GM19351 (cell line): ENCODE measurements around the gene SCAMP5.

Experiments
- ATAC-seq: cut with Tn5 transposase; IDR thresholded peaks from one replicate; pipeline ENCODE4 v1.9.1; 2021; ENCODE audit warnings: mild to moderate bottlenecking, moderate library complexity; ENCODE audit not compliant: unreplicated experiment

SCAMP5 gene

DNA sequence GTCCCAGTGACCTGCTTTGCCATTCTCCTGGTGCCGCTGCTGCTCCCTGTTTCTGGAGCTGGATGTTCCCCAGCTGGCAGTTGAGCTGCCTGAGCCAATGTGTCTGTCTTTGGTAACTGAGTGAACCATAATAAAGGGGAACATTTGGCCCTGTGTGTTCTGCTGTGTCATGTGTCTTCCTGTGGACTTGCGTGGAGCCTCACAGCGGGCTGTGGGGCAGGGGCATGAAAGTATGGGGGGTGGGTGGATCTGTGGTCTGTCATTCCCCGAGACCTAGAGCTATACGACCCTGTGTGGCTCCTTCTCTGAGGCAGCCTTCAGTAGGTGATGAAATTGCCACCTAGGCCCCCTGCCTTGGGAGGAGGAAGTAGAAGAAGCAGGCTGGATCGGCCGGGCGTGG, 26.0 kb downstream of the SCAMP5 start:
- no peak for ATAC-seq

DNA sequence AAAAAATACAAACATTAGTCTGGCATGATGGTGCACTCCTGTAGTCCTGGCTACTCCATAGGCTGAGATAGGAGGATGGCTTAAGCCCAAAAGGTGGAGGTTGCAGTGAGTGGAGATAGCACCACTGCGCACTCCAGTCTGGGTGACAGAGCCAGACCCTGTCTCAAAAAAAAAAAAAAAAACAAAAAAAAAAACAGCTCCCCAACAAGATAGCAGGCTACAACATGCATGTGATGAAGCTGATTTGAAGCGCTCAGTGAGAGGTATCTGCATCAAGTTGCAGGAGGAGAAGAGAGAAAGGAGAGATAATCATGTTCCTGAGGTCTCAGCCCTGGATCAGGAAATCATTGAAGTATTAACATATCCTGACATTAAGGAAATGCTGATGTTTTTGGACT, 27.4 kb downstream of the SCAMP5 start:
- no peak for ATAC-seq

DNA sequence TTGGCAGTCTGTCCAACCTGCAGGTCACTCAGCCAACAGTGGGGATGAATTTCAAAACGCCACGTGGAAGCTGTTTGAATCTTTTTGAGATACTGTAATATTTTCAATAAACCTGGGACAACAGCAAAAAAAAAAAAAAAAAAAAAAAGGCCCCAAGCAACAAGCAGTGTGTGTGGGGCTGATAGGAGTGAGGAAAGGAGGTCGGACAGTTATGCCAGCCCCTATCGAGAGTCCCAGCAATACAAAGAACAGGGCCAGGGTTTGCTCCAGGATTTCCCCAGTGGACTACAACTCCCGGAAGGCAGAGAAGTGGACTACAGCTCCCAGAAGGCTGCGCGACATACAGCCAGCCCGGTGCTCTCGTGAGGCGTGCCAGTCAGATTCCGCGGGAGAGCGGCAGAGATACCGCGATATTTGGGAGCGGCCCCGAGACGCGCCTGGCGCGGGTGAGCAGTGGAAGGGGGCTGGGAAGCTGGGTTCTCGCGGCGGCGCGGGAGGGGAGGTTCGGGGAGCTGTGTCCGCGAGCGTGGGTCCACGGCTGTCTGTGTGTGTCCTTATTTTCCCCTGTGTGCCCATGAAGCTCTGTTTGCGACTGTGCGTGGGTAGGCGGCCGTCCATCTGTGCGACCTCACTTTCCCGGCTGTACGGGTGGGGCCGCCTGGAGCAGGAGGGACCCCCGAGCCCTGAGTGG, 28.0 kb downstream of the SCAMP5 start, which contains the start of gene PPCDC:
TSS of gene PPCDC (plus strand) at position 410 of the 691 bp plus-strand sequence. CDS start 4,729 bp downstream, outside the sequence.
- peak; percentile 97 for ATAC-seq

DNA sequence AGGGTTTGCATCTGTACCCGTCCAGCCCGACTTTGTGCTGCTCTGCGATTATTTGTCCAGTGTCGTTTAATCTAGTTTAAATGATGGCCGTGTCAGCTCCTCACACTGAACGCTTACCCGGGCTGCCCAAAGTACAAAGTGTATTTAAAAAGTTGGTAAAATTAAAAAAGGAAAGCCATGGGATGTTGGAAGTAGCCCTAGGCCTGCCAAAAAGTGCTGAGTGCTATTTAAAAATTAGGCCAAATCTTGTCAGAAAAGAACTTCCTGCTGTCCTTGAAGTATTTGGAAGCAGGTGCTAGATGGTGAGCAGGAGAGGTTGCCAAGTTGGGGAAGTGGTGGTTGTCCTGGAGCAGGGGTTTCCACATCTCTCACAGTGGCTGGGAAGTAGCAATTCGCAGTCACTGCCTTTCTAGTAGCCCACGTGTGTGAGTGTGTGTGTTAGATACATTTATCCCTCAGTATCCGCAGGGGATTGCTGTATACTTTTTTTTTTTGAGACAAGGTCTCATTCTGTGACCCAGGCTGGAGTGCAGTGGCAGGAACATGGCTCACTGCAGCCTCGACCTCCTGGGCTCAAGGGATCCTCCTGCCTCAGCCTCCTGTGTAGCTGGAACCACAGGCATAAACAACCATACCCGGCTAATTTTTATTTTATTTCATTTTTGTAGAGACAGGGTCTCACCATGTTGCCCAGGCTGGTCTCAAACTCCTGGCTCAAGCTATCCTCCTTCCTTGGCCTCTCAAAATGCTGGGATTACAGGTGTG, 28.7 kb downstream of the SCAMP5 start:
- no peak for ATAC-seq

GRCh38 chr15:75025107-75025506, 29.7 kb downstream of the SCAMP5 start:
- no peak for ATAC-seq

GRCh38 chr15:75025548-75026260, 30.3 kb downstream of the SCAMP5 start:
- ATAC-seq = no peak

- ATAC-seq = no peak
These were observed 32.2 kb downstream of the SCAMP5 start for GRCh38 chr15:75027551-75027950.

DNA sequence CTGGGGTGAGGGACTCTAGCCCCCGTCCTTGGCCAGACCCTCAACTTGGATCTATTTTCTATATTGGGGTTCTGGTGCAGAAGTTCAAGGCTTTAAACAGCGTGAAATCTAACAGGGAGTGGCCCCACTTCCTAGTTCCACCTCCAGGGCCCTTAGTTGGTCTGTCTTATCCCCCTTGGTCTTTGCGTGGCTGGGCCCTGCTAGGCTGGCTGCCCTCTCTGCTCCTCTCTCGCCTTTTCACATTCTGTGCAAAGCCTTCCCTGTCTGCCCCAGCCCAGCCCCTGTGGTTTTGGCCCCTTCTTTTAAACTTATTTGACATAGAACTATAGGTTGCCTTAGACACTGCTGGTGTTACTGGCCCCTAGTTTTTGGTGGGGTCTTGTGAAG, 33.6 kb downstream of the SCAMP5 start:
- no peak for ATAC-seq

DNA sequence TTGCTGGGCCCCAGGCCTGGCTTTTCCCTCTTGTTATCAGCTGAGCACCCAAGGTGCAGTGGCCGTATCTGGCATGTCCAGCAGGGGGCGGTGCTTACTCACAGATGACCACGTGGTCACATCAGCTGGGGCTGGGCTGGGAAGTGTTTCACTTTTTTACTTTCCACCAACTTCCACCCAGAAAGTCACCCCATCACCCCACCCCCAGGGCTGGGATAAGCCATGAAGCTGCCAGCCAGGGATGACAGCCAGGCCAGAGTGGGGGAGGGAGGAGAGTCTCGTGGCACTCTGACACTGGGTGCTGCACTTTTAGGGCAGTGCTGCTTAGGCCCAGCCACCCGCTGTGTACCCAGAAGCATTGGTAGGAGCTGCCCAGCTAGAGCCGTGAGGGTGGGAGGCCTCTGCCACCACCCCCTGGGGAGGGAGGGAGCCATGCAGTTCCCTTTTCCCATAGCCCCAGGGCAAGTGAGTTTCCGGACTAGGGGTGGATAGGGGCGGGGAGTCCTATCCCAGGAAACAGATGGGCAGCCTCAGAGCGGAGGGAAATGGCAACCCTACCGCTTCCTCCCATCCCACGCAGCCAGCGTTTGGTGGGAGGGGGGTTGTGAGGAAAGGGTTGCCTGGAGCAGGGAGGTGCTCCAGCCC, 34.1 kb downstream of the SCAMP5 start:
- peak; percentile 70 for ATAC-seq

DNA sequence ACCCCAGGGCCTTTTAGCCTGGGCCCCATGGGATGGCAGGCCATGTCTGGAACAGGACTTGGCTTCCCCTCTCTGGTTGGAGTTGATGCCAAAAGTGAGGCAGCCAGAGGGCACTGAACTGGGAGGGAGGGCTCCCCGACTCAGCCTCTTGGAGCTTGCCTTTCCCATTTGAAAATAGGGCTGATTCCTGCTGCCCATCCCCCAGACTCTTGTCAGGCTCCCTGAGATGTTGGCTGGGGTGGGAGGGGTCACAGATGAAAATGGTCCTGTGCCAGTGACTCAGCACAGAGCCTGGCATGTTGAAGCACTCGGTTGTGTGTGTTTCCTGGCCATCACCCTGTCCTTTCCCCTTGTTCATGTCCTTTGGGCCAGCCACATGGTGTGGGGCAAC, 34.7 kb downstream of the SCAMP5 start:
- ATAC-seq = no peak

- ATAC-seq = no peak
These were observed 35.1 kb downstream of the SCAMP5 start for GRCh38 chr15:75030424-75030823.

DNA sequence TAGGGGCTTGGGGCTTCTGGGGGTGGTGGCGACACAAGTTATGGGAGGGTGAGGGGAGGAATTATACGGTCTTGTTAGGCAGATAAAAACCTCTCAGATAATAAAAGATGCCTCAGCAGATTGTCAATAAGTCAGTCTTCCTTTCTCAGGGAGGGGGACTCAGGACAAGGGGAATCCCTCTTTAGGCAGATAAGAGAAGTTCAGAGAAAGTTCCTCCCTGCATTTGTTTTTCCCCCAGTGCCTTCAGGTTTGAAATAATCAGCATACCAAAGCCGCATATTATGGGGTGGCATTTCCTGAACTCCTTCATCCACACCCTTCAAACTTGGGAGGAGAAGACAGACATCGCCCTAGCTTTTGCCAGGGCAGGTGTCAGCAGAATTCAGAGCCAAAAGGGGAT, 36.5 kb downstream of the SCAMP5 start:
- ATAC-seq = no peak

DNA sequence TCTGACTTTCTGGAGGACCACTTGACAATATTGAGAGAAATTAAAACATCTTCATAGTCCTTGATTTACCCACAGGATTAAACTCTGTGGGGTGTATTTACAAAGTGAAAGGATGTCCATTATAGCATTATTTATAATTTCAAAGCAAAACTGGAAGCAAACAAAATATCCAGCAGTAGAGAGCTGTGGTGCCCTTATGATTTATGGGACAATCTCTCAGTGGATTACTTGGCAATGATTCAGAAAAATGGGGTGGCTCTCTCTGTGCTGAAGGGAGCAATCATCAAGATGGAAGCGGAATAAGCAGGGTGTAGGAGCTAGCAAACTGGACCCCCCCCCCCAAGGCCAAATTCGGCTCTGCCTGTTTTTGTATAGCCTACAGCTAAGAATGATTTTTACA, 37.0 kb downstream of the SCAMP5 start:
- no peak for ATAC-seq

DNA sequence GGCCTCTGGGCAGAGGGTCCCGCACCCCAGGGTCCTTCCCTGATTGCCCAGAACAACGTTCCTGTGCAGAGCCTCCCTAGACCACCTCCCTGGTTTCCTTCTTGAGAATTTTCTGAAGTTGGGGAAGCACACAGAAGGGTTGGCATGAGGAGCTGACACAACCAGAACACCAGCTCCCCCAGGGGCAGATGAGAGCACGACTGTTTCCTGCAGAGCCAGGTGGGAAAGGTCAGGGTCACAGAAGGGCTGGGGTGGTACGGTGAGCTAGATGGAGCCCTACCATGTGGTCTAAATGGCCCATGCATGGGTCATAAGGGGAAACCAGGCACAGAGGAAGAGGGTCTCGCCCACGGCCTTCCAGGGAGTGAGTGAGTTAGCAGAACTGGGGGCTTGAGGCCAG, 38.4 kb downstream of the SCAMP5 start:
- ATAC-seq = no peak

GRCh38 chr15:75034615-75035014, 39.3 kb downstream of the SCAMP5 start:
- no peak for ATAC-seq

GRCh38 chr15:75036212-75036616, 40.9 kb downstream of the SCAMP5 start:
- no peak for ATAC-seq

- ATAC-seq = no peak
These were observed 42.3 kb downstream of the SCAMP5 start for GRCh38 chr15:75037685-75038084.

GRCh38 chr15:75038231-75038630, 42.9 kb downstream of the SCAMP5 start:
- no peak for ATAC-seq

DNA sequence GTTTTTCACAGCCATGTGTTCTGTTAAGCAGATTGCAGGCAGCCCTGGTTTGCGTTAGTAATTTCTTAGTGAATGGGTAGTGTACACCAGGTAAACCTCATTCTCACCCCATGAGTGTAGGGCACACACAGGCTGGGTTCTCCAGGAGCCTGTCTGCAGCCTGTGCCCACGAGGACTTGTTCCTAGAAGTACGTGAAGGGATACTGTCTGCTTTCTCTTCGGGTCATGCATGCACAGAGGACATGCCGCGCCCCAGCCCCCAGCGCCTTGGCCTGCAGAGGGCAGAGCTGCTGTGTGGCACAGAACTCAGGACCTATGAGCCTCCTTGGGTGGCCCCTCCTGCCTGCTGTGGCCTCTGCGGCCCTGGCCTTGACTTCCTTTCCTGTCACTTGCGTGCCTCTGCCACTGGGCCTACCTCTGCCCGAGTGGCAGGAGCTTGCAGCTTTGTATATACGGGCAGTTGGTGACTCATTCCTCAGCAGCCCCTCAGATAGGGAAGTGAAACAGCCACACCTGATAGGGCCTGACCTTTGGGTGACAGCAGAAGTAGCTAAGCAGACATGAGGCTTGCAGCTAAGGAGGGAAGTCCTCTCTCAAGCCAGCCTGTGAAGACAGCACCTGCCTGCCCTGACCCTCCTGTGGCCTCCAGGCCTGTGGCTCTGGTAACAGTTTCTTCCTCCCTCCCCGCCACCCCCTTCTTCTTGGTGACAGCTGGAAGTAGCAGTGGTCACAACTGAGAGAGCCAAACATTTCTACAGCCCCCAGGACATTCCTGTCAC, 47.6 kb downstream of the SCAMP5 start:
- ATAC-seq = peak; percentile 76

DNA sequence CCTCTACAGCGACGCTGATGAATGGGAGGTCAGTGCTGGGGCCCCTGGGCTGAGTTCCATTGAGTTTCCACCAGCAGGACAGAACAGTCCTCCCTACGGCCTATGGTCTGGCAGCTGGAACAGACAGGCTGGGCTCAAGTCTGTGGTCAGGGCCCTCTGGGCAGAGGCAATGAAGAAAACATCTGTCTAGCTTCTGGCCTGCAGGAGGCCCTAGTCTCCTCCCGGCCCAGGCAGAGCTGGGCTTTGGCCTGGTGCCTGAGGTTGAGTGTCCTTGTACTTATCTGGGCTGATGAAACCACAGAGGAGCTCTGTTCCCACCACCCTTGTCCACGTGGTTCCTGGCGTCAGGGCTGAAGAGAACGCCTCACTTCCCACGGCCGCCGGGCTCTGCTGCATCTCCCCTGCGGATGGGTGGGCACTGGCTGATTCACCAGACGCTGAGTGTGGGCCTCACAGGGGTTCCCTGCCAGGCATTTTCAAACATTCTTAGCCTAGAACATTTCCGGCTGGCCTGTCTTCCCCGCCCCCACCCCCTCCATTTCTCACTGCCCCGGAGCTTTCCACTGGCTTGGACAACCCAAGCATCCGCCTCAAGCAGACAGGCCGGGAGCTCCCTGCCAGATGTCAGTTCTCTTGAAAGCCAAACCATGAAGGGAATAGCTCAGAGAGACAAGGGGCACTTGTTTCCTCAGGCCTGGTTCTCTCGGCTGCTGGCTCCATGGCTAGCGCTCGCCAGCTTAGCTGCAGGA, 48.3 kb downstream of the SCAMP5 start:
- peak; percentile 20 for ATAC-seq
